HFFc6 (cell line): ENCODE data around the gene ETFBKMT. TPM values are rescaled to one million over a fixed set of nuclear protein-coding genes. Genes with fewer than 3 reads are reported as not detected.
A peak's percentile ranks its signal among the peaks of the same experiment; 100 is the strongest.

Source experiments
- DNase-seq: peaks from one replicate; pipeline ENCODE4 v3.0.0-alpha.2; 2018
- H3K27ac Mint-ChIP-seq: 2 replicates; pipeline ENCODE4 v1.8.0; 2020; ENCODE audit warnings: mild to moderate bottlenecking, mixed read lengths
- H3K27me3 Mint-ChIP-seq: 2 replicates; pipeline ENCODE4 v1.8.0; 2021; ENCODE audit warnings: mild to moderate bottlenecking, moderate library complexity, mixed read lengths; ENCODE audit not compliant: insufficient read depth
- H3K36me3 Mint-ChIP-seq: 2 replicates; pipeline ENCODE4 v1.8.0; 2021; ENCODE audit warnings: low read depth, mixed read lengths
- H3K4me1 Mint-ChIP-seq: 2 replicates; pipeline ENCODE4 v1.8.0; 2020; ENCODE audit warnings: low read depth, mixed read lengths
- H3K4me3 Mint-ChIP-seq: 2 replicates; pipeline ENCODE4 v1.8.0; 2020; ENCODE audit warnings: mild to moderate bottlenecking, moderate library complexity, mixed read lengths
- H3K9me3 Mint-ChIP-seq: 2 replicates; pipeline ENCODE4 v1.8.0; 2020; ENCODE audit warnings: mild to moderate bottlenecking, mixed read lengths
- total RNA-seq, 6 experiments: library from RNA; stranded (reverse); fragmentation: NEBNext Ultra II Directional; extraction: Animal tissue kit (Norgen Biotek cat#: 25700); gene quantifications; 2 replicates in 1 of 6; 3 replicates in 5 of 6; pipeline ENCODE4 v1.2.3, GENCODE V29; 2021
- TF ChIP-seq, protein P1 (sequence below): fragments of 200-600 bp; sonication (generic); IDR thresholded peaks from 2 replicates; pipeline ENCODE4 v1.5.0; 2021; ENCODE audit warnings: antibody characterized with exemption, mild to moderate bottlenecking

The ETFBKMT gene
- total RNA-seq, 6 experiments from 2014 or later: 1.8 to 2.5 (median 2.0) TPM

GRCh38 chr12:31647086-31647491 is 12.4 kb upstream of the ETFBKMT start:
- peak; percentile 60 for DNase-seq
- Mint-ChIP-seq H3K4me3 (peak overlapping the region; percentile 27), H3K36me3 (no peaks in the 10 kb centered on the region), H3K9me3 (no peaks in the 10 kb centered on the region), H3K27me3 (peaks cover 8% of the 10 kb centered on the region), H3K4me1 (peaks cover 26% of the 10 kb centered on the region), H3K27ac (peak overlapping the region; percentile 56)
- TF ChIP-seq, protein P1, sequence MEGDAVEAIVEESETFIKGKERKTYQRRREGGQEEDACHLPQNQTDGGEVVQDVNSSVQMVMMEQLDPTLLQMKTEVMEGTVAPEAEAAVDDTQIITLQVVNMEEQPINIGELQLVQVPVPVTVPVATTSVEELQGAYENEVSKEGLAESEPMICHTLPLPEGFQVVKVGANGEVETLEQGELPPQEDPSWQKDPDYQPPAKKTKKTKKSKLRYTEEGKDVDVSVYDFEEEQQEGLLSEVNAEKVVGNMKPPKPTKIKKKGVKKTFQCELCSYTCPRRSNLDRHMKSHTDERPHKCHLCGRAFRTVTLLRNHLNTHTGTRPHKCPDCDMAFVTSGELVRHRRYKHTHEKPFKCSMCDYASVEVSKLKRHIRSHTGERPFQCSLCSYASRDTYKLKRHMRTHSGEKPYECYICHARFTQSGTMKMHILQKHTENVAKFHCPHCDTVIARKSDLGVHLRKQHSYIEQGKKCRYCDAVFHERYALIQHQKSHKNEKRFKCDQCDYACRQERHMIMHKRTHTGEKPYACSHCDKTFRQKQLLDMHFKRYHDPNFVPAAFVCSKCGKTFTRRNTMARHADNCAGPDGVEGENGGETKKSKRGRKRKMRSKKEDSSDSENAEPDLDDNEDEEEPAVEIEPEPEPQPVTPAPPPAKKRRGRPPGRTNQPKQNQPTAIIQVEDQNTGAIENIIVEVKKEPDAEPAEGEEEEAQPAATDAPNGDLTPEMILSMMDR: no peak

DNA sequence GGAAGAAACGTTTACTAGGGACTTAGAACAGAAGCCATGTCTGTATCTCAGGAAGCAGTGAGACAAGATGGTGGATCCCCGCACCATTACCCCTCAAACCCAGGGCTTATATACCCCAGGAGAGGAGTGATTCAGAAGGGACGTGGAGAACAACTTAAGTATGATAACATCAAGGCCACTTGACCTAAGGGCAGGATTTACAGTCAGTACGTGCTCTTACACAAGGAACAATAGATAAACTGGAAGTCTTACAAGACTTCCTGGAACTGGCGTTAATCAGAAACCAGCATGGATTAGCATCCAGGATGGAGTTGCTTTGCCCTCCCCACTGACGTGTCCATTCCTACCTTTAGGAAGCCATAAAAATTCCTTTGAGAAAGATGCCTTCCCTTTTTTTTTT is 8.6 kb upstream of the ETFBKMT start:
- Mint-ChIP-seq H3K27me3 (peaks cover 2% of the 10 kb centered on the region; the same call in 1 of the 2 replicates), H3K4me3 (no peak overlapping the region), H3K27ac (no peak overlapping the region), H3K36me3 (no peaks in the 10 kb centered on the region), H3K4me1 (peaks cover 39% of the 10 kb centered on the region), H3K9me3 (no peaks in the 10 kb centered on the region)
- DNase-seq: peak; percentile 6
- TF ChIP-seq, protein P1: no peak

DNA sequence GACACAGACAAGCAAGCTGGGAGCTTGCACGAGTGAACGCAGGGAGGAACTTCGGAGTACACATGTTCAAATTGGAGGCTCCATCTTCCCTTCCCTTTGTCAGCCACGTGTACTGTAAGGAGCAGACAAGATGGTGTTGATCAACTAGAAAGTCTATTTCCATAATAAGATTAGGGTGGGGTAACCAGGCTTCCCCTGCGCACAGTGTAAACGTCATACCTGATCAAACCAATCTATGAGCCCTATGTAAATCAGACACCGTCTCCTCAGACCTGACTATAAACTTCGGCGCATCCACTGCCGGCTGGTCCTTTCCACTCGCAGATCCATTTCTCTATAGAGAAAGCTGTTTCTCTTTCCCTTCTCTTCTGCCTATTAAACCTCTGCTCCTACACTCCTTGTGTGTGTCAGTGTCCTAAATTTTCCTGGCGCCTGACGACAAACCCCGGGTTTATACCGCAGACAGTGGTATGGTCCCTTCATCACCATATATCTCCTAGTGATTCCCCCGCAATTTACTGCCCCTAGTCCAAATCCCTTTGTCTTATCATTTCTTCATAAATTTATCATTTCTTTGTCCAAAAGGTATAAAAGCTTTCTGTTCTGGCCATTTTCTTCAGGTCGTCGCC is 7.5 kb upstream of the ETFBKMT start:
- Mint-ChIP-seq H3K4me3 (no peak overlapping the region), H3K4me1 (peaks cover 31% of the 10 kb centered on the region), H3K27me3 (peaks cover 2% of the 10 kb centered on the region; the same call in 1 of the 2 replicates), H3K9me3 (no peaks in the 10 kb centered on the region), H3K27ac (no peak overlapping the region), H3K36me3 (no peaks in the 10 kb centered on the region)
- TF ChIP-seq, protein P1: no peak
- no peak for DNase-seq

DNA sequence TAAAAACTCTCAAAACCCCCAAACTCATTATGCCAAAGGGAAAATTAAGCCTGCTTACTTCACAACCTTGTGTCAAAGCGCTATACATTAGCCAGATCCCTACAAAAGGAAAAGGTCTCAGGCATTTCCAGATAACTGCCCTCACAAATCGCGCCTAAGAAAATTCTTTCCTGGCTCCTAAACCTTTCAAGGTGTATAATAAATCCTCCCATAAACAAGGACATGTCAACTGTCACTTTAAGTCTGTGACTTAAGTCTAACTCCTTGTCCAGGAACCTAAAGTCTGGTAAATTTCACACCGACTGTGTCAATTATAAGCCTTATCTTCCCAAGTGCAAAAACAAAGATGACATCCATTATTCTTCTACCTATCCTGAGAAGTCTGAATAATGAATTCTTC is 4.3 kb upstream of the ETFBKMT start:
- Mint-ChIP-seq H3K27ac (no peak overlapping the region), H3K4me3 (no peak overlapping the region), H3K27me3 (peaks cover 2% of the 10 kb centered on the region; the same call in 1 of the 2 replicates), H3K9me3 (no peaks in the 10 kb centered on the region), H3K36me3 (no peaks in the 10 kb centered on the region), H3K4me1 (peaks cover 35% of the 10 kb centered on the region)
- no peak for DNase-seq
- TF ChIP-seq, protein P1: no peak

DNA sequence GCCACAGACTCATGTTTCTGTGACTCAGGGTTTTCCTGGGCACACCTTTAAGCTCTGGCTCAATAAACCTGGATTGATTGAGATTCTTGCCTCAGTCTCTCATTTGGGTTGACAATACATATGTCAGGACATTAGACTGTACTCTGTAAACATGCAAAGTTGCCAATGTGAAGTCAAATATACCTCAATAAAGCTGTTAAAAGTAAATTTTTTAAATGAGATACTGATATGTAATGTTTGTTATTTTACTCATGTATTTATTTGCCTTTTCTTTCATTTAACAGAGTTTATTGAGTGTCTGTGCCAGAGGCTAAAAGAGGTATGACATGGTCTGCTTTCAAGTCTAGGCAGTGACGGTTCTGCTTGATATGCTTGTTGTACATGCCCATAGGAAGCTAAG is 3.7 kb upstream of the ETFBKMT start:
- Mint-ChIP-seq H3K27ac (no peak overlapping the region), H3K4me1 (peaks cover 35% of the 10 kb centered on the region)

More for the DNA sequence above, 3.7 kb upstream of the ETFBKMT start:
- Mint-ChIP-seq H3K36me3 (no peaks in the 10 kb centered on the region), H3K4me3 (no peak overlapping the region), H3K9me3 (no peaks in the 10 kb centered on the region), H3K27me3 (0 out of 2 replicates have a peak, but pooled peaks cover under 1% of the 10 kb centered on the region)
- TF ChIP-seq, protein P1: no peak
- DNase-seq: no peak
